Lower leg skin (tissue), 4 donors: Measurements from ENCODE around the gene CTNS. TPM values are rescaled to one million over a fixed set of nuclear protein-coding genes. Genes with fewer than 3 reads are reported as not detected.

Source experiments
- DNase-seq, 2 donors: peaks; one replicate each; pipeline ENCODE4 v3.0.0-alpha.2; 2019; ENCODE audit warnings: low spot score in 2 of 2
- H3K4me3 ChIP-seq: fragments of 200-600 bp; sonication (generic); 2 replicates; pipeline ENCODE4 v1.5.1; 2017; ENCODE audit warnings: mild to moderate bottlenecking, low read depth; ENCODE audit not compliant: poor library complexity, severe bottlenecking
- CTCF ChIP-seq, 3 donors: fragments of 450-650 bp; IDR thresholded peaks; one replicate each; pipeline ENCODE4 v1.5.1; 2016; ENCODE audit warnings: antibody characterized with exemption in 3 of 3, mild to moderate bottlenecking in 3 of 3, moderate library complexity in 2 of 3
- POLR2A ChIP-seq, 2 donors: fragments of 450-650 bp; IDR thresholded peaks; one replicate each; pipeline ENCODE4 v1.6.1; 2016 to 2017; ENCODE audit warnings: antibody characterized with exemption in 2 of 2, mild to moderate bottlenecking in 1 of 2, moderate library complexity in 1 of 2
- WGBS, 2 donors: methylation state at CpG; one replicate each; pipeline ENCODE4 v1.1.5; 2018; 5-methylcytosine and 5-hydroxymethylcytosine counted together
- intact Hi-C: fragments of 100-400 bp; cut with DNase I; formaldehyde crosslinking; loops from one replicate; pipeline ENCODE4 v1.15.0; 2023; ENCODE audit warnings: low total_unique reads
- total RNA-seq, 4 donors: library from RNA; depleted of rRNA; stranded (reverse); fragments of >200 nt; gene quantifications; one replicate each; pipeline ENCODE4 v1.1.0, GENCODE V29; 2016

CTNS gene
- total RNA-seq, 4 donors from 2014 or later = 23.7 to 40.0 (median 29.6) TPM

- H3K4me3 ChIP-seq = no peak overlapping the region
- DNase-seq = no peak
- intact Hi-C loops = no loop called here
- TF ChIP-seq POLR2A (IDR thresholded peaks at IDR 0.05) (no peak), CTCF (IDR thresholded peaks at IDR 0.05) (no peak)
- WGBS, 2 donors = 92 to 94% methylated on average over 5 of the region's 5 CpGs
These were observed 43.2 kb upstream of the CTNS start for GRCh38 chr17:3593384-3593783.

GRCh38 chr17:3594051-3594800 is 42.3 kb upstream of the CTNS start:
- DNase-seq = no peak
- WGBS, 2 donors = 60 to 82% methylated on average over 11 of the region's 11 CpGs
- no peak overlapping the region for H3K4me3 ChIP-seq
- TF ChIP-seq CTCF (IDR thresholded peaks at IDR 0.05) (no peak), POLR2A (IDR thresholded peaks at IDR 0.05) (no peak)
- intact Hi-C loops = no loop called here

- no peak for DNase-seq
- no peak overlapping the region for H3K4me3 ChIP-seq
- intact Hi-C loops = no loop called here
- WGBS, 2 donors = 77 to 80% methylated on average over 15 of the region's 15 CpGs
- no peak for TF ChIP-seq CTCF (IDR thresholded peaks at IDR 0.05)
- no peak for TF ChIP-seq POLR2A (IDR thresholded peaks at IDR 0.05)
These were observed 41.6 kb upstream of the CTNS start for GRCh38 chr17:3594976-3595375.

GRCh38 chr17:3596804-3597464 is 39.6 kb upstream of the CTNS start:
- TF ChIP-seq POLR2A (IDR thresholded peaks at IDR 0.05) (no peak), CTCF (IDR thresholded peaks at IDR 0.05) (no peak)
- no peak for DNase-seq
- intact Hi-C loops = no loop called here
- H3K4me3 ChIP-seq = no peak overlapping the region
- 92% methylated on average over 25 to 27 of the region's 27 CpGs for WGBS, 2 donors

- 87% methylated on average over 13 of the region's 13 CpGs for WGBS, 2 donors
- DNase-seq = no peak
- no peak overlapping the region for H3K4me3 ChIP-seq
- TF ChIP-seq POLR2A (IDR thresholded peaks at IDR 0.05) (no peak), CTCF (IDR thresholded peaks at IDR 0.05) (no peak)
- intact Hi-C loops = no loop called here
These were observed 38.5 kb upstream of the CTNS start for GRCh38 chr17:3598078-3598477.
